GM12864 (cell line): ENCODE data around the gene HBP1.

Source experiments
- DNase-seq: peaks from one replicate; pipeline ENCODE4 v3.0.0-alpha.2; 2011; ENCODE audit warnings: low read depth
- H3K4me3 ChIP-seq: 2 replicates; pipeline ENCODE4 v1.5.1; 2011; ENCODE audit warnings: mild to moderate bottlenecking, low read depth, low read length, control low read depth
- CTCF ChIP-seq: IDR thresholded peaks from 2 replicates; pipeline ENCODE4 v1.5.1; 2011; ENCODE audit warnings: low read depth, mild to moderate bottlenecking, moderate library complexity, low read length, control low read depth, inconsistent platforms; ENCODE audit errors: missing control alignments

The HBP1 gene

GRCh38 chr7:107172276-107173032, 3.7 kb downstream of the HBP1 start:
- no peak for TF ChIP-seq CTCF
- no peak for DNase-seq
- no peak overlapping the region for H3K4me3 ChIP-seq

- no peak overlapping the region for H3K4me3 ChIP-seq
- TF ChIP-seq CTCF = no peak
- DNase-seq = no peak
These were observed 4.4 kb downstream of the HBP1 start for GRCh38 chr7:107173191-107173590.

- no peak for TF ChIP-seq CTCF
- H3K4me3 ChIP-seq = no peak overlapping the region
- no peak for DNase-seq
These were observed 5.0 kb downstream of the HBP1 start for GRCh38 chr7:107173691-107174406.

GRCh38 chr7:107179326-107180164, 10.7 kb downstream of the HBP1 start:
- no peak for TF ChIP-seq CTCF
- H3K4me3 ChIP-seq = no peak overlapping the region
- no peak for DNase-seq

GRCh38 chr7:107180378-107180777, 11.6 kb downstream of the HBP1 start:
- TF ChIP-seq CTCF = no peak
- H3K4me3 ChIP-seq = no peak overlapping the region
- DNase-seq = no peak

- no peak for DNase-seq
- no peak for TF ChIP-seq CTCF
- H3K4me3 ChIP-seq = no peak overlapping the region
These were observed 12.4 kb downstream of the HBP1 start for GRCh38 chr7:107181172-107181571.
